Measurements from ENCODE around the gene ACOT6.
"Not testable (repeated sequence)": the region's sequence is repeated elsewhere in the genome, so short reads cannot be mapped to it uniquely, and the experiment has no call there.

Gene ACOT6

DNA sequence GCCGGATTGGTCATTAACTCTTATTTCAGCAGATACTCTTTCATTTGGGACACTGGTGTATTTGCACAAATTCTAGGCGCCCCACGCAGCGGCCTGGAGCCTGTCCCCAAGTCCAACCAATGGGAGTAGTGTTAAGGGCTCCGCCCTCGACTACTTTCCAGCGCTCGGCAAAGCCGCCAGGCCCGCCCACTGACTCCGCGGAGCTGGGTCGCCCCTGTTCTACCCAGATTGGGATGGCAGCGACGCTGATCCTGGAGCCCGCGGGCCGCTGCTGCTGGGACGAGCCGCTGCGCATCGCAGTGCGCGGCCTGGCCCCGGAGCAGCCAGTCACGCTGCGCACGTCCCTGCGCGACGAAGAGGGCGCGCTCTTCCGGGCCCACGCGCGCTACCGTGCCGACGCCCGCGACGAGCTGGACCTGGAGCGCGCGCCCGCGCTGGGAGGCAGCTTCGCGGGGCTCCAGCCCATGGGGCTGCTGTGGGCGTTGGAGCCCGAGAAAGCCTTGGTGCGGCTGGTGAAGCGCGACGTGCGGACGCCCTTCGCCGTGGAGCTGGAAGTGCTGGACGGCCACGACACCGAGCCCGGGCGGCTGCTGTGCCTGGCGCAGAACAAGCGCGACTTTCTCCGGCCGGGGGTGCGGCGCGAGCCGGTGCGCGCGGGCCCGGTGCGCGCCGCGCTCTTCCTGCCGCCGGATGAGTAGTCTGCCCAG is at the start of gene ACOT6:
ACOT6 (plus strand) TSS at position 179 of the 707 bp plus-strand sequence; CDS start at position 234, 55 bp downstream.
- peak; percentile 19 to 28 for DNase-seq (ENCODE audit: low read depth in 2 of 2)

DNA sequence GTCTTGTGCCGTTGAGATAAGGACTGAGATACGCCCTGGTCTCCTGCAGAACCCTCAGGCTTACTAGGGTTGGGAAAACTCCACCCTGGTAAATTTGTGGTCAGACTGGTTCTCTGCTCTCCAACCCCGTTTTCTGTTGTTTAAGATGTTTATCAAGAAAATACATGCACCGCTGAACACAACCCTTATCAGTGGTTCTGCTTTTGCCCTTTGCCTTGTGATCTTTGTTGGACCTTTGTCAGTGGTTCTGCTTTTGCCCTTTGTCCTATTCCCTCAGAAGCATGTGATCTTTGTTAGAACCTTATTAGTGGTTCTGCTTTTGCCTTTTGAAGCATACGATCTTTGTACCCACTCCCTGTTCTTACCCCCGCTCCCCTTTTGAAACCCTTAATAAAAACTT is 49.6 kb upstream of the ACOT6 start:
- not testable (repeated sequence) for DNase-seq (ENCODE audit: low read depth in 2 of 2)

- not testable (repeated sequence) for DNase-seq (ENCODE audit: low read depth in 2 of 2)
These were observed 45.9 kb upstream of the ACOT6 start for GRCh38 chr14:73566431-73566830.

GRCh38 chr14:73566935-73567334 is 45.4 kb upstream of the ACOT6 start:
- DNase-seq (ENCODE audit: low read depth in 2 of 2): not testable (repeated sequence)

DNA sequence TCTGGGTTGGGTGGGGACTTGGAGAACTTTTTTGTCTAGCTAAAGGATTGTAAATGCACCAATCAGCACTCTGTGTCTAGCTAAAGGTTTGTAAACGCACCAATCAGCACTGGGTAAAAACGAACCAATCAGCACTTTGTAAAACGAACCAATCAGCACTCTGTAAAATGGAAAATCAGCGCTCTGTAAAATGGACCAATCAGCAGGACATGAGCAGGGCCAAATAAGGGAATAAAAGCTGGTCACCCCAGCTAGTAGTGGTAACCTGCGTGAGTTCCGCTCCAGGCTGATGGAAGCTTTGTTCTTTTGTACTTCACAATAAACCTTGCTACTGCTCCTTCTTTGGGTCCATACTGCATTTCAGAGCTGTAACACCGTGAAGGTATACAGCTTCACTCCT is 45.0 kb upstream of the ACOT6 start:
- DNase-seq (ENCODE audit: low read depth in 2 of 2): no peak

DNA sequence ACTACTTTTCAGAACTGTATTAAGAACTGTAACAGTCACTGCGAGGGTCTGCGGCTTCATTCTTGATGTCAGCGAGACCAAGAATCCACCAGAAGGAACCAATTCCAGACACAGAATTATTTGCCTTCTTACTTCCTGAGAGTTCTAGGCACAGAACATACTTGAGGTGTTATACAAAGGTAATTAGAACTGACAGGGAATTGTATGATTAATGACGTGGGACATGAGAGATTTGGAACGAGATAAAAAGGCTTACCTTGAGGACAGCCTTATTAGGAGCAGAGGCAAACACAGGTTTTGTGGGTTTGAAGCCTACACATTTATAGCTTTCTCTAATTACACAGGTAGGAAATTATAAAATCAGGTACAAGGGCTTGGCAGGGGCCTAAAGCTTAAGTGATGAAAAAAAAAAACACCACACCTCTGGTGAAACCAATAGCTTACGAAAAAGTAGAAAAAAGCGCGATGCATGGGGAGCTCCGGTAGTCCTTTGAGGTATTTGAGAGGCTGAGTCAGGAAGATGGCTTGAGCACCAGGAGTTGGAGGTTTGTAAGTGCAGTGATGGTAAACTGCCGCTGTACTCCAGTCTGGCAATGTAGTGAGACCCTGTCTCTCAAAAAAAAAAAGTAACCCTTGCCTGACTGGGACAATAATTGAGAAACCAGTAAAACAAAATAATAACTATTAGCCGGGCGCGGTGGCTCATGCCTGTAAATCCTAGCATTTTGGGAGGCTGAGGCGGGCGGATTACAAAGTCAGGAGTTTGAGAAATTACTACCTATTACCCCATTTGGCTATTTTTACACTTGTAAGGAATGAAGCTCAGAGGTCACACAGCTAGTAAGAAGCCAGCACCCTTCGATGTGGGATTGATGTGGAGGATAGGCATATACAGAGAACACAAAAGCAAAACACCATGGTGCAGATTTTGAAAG is 44.1 kb upstream of the ACOT6 start:
- DNase-seq (ENCODE audit: low read depth in 2 of 2): no peak

DNA sequence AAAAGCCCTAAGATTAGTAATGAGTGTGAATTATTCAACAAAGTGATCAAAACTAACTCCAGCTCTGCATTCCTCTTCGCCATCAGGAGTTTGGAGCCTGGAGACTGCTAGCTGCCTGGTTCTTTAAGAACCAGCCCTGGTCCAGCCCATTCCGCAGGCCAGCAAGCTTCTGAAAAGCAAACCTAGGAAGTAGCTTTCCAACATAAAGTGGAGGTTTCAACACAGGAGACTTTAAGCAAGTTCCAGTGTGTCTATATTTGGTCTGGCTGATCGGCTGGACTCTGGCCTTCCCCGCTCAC is 43.5 kb upstream of the ACOT6 start:
- not testable (repeated sequence) for DNase-seq (ENCODE audit: low read depth in 2 of 2)

- DNase-seq (ENCODE audit: low read depth in 2 of 2): peak; percentile 76 to 83
These were observed 42.9 kb upstream of the ACOT6 start, which contains the start of gene ACOT2 for GRCh38 chr14:73569185-73569958. ACOT2 (plus strand) TSS chr14:73569213; CDS start chr14:73569241, 28 bp downstream.

- DNase-seq (ENCODE audit: low read depth in 2 of 2): peak; percentile 16 to 18
These were observed 41.4 kb upstream of the ACOT6 start for GRCh38 chr14:73570913-73571312.

DNA sequence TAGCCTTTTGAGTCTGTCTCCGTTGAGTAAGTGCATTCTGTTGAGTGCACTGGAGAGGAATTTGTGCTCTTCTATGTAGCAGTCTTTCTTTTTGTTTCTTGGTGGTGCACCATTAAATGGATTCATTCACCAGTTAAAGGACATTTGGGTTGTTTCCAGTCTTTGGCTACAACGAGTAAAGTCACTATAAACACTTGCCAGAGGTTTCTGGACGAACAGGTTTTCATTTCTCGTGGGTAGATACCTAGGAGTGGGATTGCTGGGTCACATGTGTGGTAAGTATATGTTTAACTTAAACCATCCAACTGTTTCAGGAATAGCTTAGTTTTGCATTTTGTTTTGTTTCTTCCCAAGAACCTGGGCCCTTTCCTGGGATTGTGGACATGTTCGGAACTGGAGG is 39.3 kb upstream of the ACOT6 start:
- not testable (repeated sequence) for DNase-seq (ENCODE audit: low read depth in 2 of 2)

- not testable (repeated sequence) for DNase-seq (ENCODE audit: low read depth in 2 of 2)
These were observed 38.6 kb upstream of the ACOT6 start for GRCh38 chr14:73573740-73574139.

- DNase-seq (ENCODE audit: low read depth in 2 of 2): not testable (repeated sequence)
These were observed 38.1 kb upstream of the ACOT6 start for GRCh38 chr14:73574251-73574650.

GRCh38 chr14:73576391-73576790 is 35.9 kb upstream of the ACOT6 start:
- no peak for DNase-seq (ENCODE audit: low read depth in 2 of 2)

DNA sequence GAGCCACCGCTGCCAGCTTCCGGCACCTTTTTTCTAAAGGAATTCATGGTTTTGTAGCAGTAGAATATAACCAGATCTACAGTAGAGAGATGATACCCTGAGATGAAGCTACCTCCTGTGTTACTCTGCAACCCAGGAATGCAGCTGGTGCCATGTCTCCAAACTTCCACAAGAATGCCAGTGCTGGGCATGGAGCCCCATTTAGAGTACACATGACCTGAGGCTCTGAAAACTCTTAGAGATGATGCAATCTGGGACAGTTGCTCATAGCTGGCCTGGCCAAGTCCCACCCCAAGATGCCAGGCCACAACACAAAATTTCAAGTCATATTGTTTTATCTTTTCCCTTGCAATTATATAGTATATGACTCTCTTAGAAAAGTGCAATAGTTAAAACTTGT is 35.1 kb upstream of the ACOT6 start:
- DNase-seq (ENCODE audit: low read depth in 2 of 2): not testable (repeated sequence)

- not testable (repeated sequence) for DNase-seq (ENCODE audit: low read depth in 2 of 2)
These were observed 30.0 kb upstream of the ACOT6 start for GRCh38 chr14:73582102-73582979.

DNA sequence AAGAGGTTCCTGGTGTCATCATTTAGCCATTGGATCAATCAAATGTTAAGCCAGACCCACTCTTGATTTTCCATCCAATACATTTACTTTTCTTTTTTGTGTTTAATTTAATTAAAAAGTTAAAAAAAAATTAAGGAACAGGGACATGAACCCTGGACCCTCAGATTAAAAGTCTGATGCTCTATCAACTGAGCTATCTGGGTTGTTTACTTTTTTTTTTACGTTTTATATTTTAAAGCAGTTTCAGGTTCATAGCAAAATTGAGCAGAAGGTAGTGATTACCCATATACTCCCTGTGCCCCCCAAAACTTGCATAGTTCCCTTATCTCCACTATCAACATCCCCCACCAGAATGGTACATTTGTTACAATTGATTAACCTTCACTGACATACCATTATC is 23.6 kb upstream of the ACOT6 start:
- no peak for DNase-seq (ENCODE audit: low read depth in 2 of 2)

DNA sequence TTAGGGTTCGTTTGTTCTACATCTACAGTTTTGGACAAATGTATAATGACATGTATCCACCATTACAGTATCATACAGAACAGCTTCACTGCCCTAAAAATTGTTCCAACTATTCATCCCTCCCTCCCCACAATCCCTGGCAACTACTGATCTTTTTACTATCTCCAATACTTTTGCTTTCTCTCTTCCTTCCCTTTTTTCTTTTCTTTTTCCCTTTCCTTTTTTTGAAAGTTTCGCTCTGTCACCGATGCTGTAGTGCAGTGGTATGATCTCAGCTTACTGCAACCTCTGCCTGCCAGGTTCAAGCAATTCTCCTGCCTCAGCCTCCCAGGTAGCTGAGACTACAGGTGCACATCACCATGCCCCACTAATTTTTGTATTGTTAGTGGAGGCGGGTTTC is 23.2 kb upstream of the ACOT6 start:
- no peak for DNase-seq (ENCODE audit: low read depth in 2 of 2)

DNA sequence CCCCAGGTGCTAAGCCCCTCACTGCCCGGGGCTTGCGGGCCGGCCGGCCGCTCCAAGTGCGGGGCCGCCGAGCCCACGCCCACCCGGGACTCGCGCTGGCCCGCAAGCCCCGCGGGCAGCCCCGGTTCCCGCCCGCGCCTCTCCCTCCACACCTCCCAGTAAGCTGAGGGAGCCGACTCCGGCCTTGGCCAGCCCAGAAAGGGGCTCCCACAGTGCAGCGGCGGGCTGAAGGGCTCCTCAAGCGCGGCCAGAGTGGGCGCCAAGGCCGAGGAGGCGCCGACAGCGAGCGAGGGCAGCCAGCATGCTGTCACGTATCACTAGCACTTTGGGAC is 21.7 kb upstream of the ACOT6 start:
- not testable (repeated sequence) for DNase-seq (ENCODE audit: low read depth in 2 of 2)

DNA sequence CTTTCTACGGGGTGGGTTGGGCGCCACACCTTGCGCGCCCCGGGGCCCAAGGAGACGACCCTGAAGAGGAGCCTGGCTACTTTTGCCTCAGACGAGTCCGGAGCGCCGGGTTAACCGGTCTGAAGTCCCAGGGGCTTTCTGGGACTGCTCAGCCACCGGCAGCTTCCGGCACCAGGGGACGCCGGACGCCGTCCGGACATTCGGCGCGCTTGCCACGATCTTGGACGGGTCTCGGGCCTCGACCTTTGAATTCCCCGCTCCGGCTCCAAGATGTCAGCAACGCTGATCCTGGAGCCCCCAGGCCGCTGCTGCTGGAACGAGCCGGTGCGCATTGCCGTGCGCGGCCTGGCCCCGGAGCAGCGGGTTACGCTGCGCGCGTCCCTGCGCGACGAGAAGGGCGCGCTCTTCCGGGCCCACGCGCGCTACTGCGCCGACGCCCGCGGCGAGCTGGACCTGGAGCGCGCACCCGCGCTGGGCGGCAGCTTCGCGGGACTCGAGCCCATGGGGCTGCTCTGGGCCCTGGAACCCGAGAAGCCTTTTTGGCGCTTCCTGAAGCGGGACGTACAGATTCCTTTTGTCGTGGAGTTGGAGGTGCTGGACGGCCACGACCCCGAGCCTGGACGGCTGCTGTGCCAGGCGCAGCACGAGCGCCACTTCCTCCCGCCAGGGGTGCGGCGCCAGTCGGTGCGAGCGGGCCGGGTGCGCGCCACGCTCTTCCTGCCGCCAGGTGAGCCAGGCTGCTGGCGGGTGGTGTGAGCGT is 20.4 kb upstream of the ACOT6 start, which contains the start of gene ACOT4:
ACOT4 (plus strand) TSS at position 184 of the 760 bp plus-strand sequence; CDS start at position 271, 87 bp downstream.
- DNase-seq (ENCODE audit: low read depth in 2 of 2): peak; percentile 14 to 26

GRCh38 chr14:73594491-73594890 is 17.8 kb upstream of the ACOT6 start:
- DNase-seq (ENCODE audit: low read depth in 2 of 2): no peak
